BJ (cell line): ENCODE measurements around the gene NEURL2. TPM values are rescaled to one million over a fixed set of nuclear protein-coding genes. Genes with fewer than 3 reads are reported as not detected.
"Not testable (repeated sequence)": the region's sequence is repeated elsewhere in the genome, so short reads cannot be mapped to it uniquely, and the experiment has no call there.

Source experiments
- CTCF ChIA-PET: fragments of 350-600 bp; formaldehyde crosslinking; extraction: SDS; loops from one replicate; lab custom pipeline; 2021; ENCODE audit warnings: antibody characterized with exemption, inconsistent platforms; lab: Yijun Ruan, JAX
- POLR2A ChIA-PET: fragments of 300-600 bp; sonication (Branson Sonifier 250); formaldehyde crosslinking; extraction: SDS; loops from one replicate; lab custom pipeline; 2021; ENCODE audit warnings: antibody characterized with exemption; lab: Charles Lee
- DNase-seq: peaks from one replicate; pipeline ENCODE4 v3.0.0-alpha.2; 2011; ENCODE audit warnings: low read depth
- H3K27me3 ChIP-seq: 2 replicates; pipeline ENCODE4 v1.6.0; 2011; ENCODE audit warnings: low read length; ENCODE audit not compliant: control insufficient read depth, insufficient read depth
- H3K36me3 ChIP-seq: 2 replicates; pipeline ENCODE4 v1.5.1; 2011; ENCODE audit warnings: low read length; ENCODE audit not compliant: control insufficient read depth, insufficient read depth
- H3K4me3 ChIP-seq: 2 replicates; pipeline ENCODE4 v1.5.1; 2011; ENCODE audit warnings: low read depth, mild to moderate bottlenecking, control low read depth, low read length
- CTCF ChIP-seq: IDR thresholded peaks from 2 replicates; pipeline ENCODE4 v1.5.1; 2011; ENCODE audit warnings: low read depth, mild to moderate bottlenecking, control low read depth, inconsistent platforms, low read length, moderate library complexity; ENCODE audit not compliant: insufficient read depth
- polyA plus RNA-seq: library from polyadenylated mRNA; depleted of rRNA; stranded (reverse); fragments of >200 nt; gene quantifications from 2 replicates; pipeline ENCODE4 v1.2.3, GENCODE V29; 2011

The NEURL2 gene
- polyA plus RNA-seq, 1 experiment, result 4.3 TPM

DNA sequence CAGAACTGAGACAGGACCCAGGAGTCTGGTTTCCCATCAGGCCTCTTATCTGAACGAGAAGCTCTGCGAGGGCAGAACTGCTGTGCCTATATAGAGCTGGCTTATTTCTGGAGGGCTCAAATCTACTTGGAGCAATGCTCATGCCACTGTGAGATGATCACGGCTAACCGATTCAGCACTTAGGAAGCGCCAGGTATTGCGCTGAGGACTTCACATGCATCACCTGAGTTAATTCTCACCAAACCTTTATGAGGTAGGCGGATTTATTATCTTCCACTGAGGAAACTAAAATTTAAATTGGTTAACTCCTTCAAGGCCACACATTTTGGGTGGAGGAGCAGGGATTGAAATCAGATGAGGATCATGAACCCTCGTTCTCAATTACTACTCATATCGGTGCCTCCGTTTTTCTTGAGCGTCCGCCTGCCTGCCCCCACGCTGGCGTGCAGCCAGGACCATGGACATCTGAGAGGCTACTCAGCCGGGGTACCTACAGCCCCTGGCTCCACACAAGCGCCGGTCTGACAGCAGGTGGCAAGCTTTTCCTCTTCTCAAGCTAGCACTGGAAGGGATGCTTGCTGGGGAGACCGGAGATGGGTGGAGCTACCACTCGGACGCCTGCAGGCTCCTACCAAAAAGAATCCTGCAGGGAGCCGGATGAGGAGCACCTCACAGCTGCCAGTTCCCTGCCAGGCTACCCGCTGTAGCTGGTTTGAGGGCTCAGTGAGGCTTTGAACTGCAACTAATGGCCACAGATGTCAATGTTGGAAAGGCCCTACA lies 42.4 kb upstream of the NEURL2 start:
- POLR2A ChIA-PET, result interaction anchor here (0.6 to 0.7 kb wide), 2 partner anchors 14 to 15 kb away, joined by 3 to 6 read pairs; no protein-coding TSS in a partner anchor
- H3K27me3 ChIP-seq, result no peaks in the 10 kb centered on the region
- H3K4me3 ChIP-seq, result peak overlapping the region; percentile 63
- no peak for DNase-seq
- CTCF ChIA-PET, result interaction anchor here (0.6 to 2.6 kb wide), 5 partner anchors 36 to 1266 kb away, joined by 3 to 11 read pairs (median 8); no protein-coding TSS in a partner anchor
- TF ChIP-seq CTCF, result no peak; the same call in 1 of the 2 replicates
- H3K36me3 ChIP-seq, result peaks cover 2% of the 10 kb centered on the region

DNA sequence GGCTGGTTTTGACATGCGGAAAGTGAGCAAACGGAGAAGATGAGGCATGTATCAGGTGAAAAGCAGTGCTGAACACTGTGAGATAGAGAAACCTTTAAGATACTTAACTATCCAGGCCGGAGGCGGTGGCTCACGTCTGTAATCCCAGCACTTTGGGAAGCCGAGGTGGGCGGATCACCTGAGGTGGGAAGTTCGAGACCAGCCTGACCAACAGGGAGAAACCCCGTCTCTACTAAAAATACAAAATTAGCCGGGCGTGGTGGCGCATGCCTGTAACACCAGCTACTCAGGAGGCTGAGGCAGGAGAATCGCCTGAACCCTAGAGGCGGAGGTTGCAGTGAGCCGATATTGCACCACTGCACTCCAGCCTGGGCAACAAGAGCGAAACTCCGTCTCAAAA lies 40.7 kb upstream of the NEURL2 start:
- H3K27me3 ChIP-seq, POLR2A ChIA-PET, H3K36me3 ChIP-seq, DNase-seq, H3K4me3 ChIP-seq: not testable (repeated sequence)
- CTCF ChIA-PET, result interaction anchor here (1.2 kb wide), 1 partner anchor 42 kb away, joined by 4 read pairs; no protein-coding TSS in a partner anchor

- H3K36me3 ChIP-seq, result no peaks in the 10 kb centered on the region
- no peak overlapping the region for H3K4me3 ChIP-seq
- ChIA-PET CTCF (interaction anchor here (0.6 to 3.3 kb wide), 4 partner anchors 36 to 129 kb away, joined by 3 to 12 read pairs (median 3); partner anchors contain the start of genes CTSA and NEURL2), POLR2A (no interaction called here)
- no peaks in the 10 kb centered on the region for H3K27me3 ChIP-seq
- TF ChIP-seq CTCF, result no peak
- no peak for DNase-seq
These were observed 36.3 kb upstream of the NEURL2 start for GRCh38 chr20:45927071-45927878.

- POLR2A ChIA-PET, result no interaction called here
- no peak for TF ChIP-seq CTCF
- no peak for DNase-seq
- Histone ChIP-seq H3K36me3 (no peaks in the 10 kb centered on the region), H3K4me3 (no peak overlapping the region), H3K27me3 (no peaks in the 10 kb centered on the region)
- CTCF ChIA-PET, result interaction anchor here (0.6 to 3.3 kb wide), 3 partner anchors 36 to 71 kb away, joined by 3 to 12 read pairs (median 3); partner anchors contain the start of genes CTSA and NEURL2
These were observed 35.7 kb upstream of the NEURL2 start for GRCh38 chr20:45926731-45927070.

DNA sequence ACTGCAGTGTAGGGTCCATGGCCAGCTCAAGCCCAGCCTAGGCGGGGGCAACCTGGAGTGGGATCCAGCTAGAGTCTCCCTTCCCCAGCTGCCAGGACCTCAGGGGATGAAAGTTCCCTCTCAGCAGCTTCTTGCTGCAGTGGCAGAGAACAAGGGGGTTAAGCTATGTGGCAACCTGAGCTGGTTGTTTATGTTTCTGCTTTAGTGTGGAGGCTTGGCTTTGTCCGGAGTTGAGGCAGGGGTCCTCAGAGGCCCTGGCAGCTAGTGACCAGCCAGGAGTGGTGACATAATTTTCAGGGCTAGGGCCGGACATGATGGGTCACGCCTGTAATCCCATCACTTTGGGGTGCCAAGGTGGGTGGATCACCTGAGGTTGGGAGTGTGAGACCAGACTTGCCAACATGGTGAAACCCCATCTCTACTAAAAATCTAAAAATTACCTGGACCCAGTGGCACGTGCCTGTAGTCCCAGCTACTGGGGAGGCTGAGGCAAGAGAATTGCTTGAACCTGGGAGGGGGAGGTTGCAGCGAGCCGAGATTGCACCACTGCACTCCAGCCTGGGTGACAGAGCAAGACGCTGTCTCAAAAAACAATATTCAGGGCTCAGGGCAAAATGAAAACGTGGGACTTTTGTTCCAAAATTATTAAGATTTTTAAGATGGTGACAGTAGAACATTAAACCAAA lies 35.0 kb upstream of the NEURL2 start:
- Histone ChIP-seq H3K27me3 (no peaks in the 10 kb centered on the region), H3K36me3 (no peaks in the 10 kb centered on the region), H3K4me3 (no peak overlapping the region)
- CTCF ChIA-PET, result interaction anchor here (0.7 to 3.3 kb wide), 2 partner anchors 35 to 70 kb away, joined by 3 to 12 read pairs; partner anchors contain the start of genes CTSA and NEURL2
- no peak for TF ChIP-seq CTCF
- no peak for DNase-seq
- POLR2A ChIA-PET, result interaction anchor here (0.7 kb wide), 1 partner anchor 9 kb away, joined by 3 read pairs; no protein-coding TSS in a partner anchor
